GM21381 (cell line): ENCODE measurements around the gene ACSM4.
A peak's percentile ranks its signal among the peaks of the same experiment; 100 is the strongest.
"Not testable (repeated sequence)": the region's sequence is repeated elsewhere in the genome, so short reads cannot be mapped to it uniquely, and the experiment has no call there.

Experiments
- ATAC-seq: cut with Tn5 transposase; IDR thresholded peaks from one replicate; pipeline ENCODE4 v1.9.1; 2021; ENCODE audit warnings: mild to moderate bottlenecking, moderate library complexity; ENCODE audit not compliant: unreplicated experiment

Gene ACSM4

DNA sequence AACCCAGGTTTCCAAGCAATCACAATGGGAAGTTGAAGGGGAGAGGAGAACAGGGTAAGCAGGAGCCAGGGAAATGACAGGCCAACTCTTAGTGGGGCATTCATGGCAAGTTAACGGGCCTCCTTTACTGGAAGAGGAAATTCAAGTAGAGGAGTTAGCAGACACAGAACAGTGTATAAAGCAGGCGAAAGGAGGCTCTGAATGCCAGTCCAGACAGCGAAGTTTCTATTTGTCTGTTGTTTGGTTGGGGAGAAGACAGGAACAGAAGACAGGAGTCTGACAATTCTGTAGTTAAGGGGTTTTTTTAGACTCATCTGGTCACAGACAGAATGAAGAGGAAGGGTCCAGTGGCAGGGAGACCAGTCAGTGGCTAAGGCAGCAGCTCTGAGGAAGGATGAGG, at the start of gene ACSM4:
Gene ACSM4 (plus strand): TSS at position 301 of the 400 bp plus-strand sequence. CDS start 260 bp downstream, outside the sequence.
- no peak for ATAC-seq

- no peak for ATAC-seq
Observed at GRCh38 chr12:7259060-7259459, 44.8 kb upstream of the ACSM4 start.

DNA sequence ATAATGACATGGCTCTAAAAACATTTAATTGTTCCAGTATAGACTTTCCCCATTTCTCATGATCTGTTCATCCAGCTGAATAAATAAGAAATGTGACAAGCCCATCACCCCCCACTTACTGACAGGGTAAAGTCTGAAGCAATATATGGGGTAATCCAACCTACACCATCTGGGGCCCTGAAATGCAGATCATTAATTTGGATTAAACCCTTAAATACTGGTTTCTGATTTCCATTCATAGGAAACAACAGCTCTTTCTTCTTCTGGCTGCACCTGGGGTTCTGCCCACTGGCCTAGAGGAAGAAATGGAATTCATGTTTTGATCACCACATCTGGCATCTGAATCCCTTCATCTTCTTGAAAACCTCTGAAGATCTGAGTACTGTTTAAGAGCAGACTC, 39.3 kb upstream of the ACSM4 start:
- ATAC-seq = no peak

GRCh38 chr12:7265251-7265650, 38.6 kb upstream of the ACSM4 start:
- no peak for ATAC-seq

DNA sequence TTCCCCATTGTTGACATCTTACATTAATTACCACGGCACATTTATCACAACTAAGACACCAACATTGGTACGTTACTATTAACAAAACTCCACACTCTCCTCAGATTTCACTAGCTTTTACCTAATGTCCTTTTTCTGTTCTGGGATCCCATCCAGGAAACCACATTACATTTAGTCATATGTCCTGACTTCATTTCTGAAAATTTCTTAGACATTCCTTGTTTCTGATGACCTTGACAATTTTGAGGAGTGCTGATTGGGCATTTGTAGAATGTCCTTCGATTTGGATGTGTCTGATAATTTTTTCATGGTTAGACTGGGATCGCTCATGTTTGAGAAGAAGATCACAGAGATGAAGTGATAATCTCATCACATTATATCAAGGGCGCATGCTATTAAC, 34.6 kb upstream of the ACSM4 start:
- no peak for ATAC-seq

GRCh38 chr12:7271893-7272514, 31.9 kb upstream of the ACSM4 start:
- no peak for ATAC-seq

DNA sequence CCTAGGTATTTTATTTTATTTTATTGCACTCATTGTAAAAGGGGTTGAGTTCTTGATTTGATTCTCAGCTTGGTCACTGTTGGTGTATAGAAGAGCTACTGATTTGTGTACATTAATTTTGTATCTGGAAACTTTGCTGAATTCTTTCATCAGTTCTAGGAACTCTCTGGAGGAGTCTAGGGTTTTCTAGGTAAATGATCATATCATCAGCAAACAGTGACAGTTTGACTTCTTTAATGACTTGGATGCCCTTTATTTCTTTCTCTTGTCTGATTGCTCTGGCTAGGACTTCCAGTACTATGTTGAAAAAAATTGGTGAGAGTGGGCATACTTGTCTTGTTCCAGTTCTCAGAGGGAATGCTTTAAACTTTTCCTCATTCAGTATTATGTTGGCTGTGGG, 28.4 kb upstream of the ACSM4 start:
- ATAC-seq = not testable (repeated sequence)

GRCh38 chr12:7282844-7283243, 21.0 kb upstream of the ACSM4 start:
- ATAC-seq = peak; percentile 77

- ATAC-seq = no peak
Observed at GRCh38 chr12:7289743-7290142, 14.1 kb upstream of the ACSM4 start.

DNA sequence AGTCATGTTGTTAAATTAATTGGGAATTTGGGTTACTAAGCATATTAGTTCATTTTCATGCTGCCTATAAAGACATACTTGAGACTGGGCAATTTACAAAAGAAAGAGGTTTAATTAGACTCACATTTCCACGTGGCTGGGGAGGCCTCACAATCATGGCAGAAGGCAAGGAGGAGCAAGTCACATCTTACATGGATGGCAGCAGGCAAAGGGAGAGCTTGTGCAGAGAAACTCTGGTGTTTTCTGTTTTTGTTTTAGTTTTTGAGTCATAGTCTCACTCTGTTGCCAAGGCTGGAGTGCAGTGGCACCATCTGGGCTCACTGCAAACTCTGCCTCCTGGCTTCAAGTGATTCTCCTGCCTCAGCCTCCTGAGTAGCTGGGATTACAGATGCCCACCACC, 13.3 kb upstream of the ACSM4 start:
- ATAC-seq = not testable (repeated sequence)

GRCh38 chr12:7292300-7292699, 11.6 kb upstream of the ACSM4 start:
- no peak for ATAC-seq

GRCh38 chr12:7293670-7294069, 10.2 kb upstream of the ACSM4 start:
- ATAC-seq = no peak

DNA sequence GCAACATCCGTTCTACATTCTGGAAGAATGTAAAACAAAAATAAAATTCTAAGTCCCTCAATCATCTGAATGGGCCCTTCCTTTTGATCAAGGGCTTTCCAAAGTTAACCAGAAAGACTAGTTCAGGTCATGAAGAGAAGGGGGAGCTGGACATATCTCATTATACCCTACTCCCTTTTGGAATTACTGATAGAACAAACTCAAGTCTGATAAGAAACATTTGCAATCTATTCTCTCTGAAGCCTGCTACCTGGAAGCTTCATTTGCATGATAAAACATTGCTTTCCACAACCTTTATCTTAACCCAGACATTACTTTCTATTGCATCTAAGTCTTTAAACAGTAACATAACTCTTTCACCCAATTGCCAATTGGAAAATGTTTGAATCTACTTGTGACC, 8.3 kb upstream of the ACSM4 start:
- no peak for ATAC-seq

GRCh38 chr12:7297865-7298264, 6.0 kb upstream of the ACSM4 start:
- no peak for ATAC-seq

DNA sequence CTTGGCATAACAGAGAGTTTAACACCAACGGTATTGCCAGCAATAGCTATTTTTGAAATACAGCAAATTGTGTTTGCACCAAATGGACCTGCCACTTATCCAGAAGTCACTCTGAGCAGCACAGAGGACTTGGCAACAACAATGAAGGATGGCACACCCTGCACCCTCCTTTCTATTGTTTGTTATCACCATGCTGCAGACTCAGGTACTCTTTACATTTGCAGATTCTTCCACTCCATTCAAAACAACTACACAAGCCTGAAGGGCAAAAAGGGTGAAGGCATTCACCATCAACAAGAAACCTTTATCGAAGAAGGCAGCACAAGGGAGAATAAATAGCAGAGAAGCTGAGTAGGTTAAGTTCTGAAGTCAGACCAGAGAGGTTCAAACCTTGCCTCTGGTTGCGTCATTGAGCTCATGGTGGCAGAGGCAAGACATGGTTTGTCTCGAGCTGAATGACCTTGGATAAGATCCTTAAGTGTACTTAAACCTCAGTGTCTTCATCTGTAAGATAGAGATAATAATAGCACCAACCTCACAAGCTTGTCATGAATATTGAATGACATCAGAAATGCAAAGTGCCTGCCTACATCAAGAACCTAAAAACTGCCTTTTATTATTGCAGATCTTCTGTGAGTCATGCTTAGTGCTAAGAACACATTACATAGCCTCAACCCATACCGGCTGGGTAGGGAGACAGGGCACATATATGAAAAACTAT, 1.4 kb upstream of the ACSM4 start:
- ATAC-seq = no peak

DNA sequence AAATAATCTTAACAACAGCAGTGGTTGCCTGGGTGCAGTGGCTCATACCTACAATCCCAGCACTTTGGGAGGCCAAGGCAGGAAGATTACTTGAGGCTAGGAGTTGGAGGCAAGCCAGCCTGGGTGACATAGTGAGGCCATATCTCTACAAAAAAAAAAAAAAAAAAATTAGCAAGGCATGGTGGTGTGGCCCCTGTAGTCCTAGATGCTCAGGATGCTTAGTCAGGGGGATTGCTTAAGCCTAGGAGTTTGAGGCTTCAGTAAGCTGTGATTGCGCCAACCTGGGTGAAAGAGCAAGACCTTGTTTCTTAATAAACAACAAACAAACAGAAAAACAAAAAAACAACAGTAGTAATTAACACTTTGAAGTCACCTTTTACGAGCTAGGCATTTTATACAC, 642 bp upstream of the ACSM4 start:
- no peak for ATAC-seq

DNA sequence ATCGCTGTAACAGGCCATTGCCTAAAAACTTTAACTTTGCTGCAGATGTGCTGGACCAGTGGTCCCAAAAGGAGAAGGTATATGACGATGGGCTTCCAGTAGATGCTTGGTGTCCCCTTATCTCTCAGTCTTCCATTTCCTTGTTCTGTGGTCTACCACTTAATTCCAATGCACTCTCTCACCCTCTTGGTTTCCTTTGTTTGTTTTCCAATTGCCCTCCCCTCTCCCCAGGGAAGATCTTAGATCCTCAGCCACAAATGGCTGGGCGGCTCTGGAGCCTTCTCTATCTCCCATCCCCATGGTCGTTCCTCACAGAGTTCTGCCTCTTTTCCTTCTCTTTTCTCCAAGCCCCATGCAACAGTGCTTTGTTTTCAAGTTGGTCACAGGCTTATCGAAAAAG, 584 bp downstream of the ACSM4 start:
- ATAC-seq = no peak

DNA sequence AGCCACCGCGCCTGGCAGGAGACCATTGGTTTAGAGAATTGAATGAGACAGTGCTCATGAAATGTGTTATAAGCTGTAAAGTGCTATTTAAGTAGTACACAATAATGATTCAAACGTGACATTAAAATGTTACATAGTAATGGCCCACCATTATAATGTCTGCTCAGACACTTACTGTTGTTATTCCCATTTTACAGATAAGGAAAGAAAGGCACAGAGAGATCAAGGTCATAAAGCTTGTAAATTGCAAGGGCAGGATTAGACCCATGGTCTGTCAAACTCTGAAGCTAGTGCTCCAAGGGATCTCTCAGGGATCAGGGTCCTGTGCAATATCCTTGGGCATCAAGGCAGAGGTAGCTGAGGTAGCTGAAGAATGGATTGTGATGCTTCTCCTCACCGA, 6.2 kb downstream of the ACSM4 start:
- no peak for ATAC-seq

GRCh38 chr12:7319930-7320329, 16.1 kb downstream of the ACSM4 start:
- no peak for ATAC-seq

- ATAC-seq = no peak
Observed at GRCh38 chr12:7321624-7322023, 17.8 kb downstream of the ACSM4 start.

DNA sequence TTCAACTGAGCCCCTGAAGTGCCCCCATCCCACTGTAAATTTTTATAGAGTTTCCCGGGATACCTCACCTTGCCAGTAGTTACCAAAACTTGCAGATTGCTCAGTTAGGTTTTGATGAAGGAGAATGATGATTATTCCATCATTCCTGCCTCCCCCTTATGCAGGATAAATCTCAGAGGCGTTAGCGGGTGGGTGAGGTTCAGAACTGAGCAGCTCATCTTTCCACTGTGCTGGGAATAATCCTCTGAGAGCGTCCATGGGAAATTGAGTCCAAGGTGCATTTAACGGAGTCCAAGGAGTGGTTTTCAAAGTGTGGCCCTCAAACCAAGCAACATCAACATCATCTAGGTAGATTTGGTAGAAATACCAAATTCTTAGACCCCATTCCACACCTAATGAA, 18.7 kb downstream of the ACSM4 start:
- ATAC-seq = no peak

DNA sequence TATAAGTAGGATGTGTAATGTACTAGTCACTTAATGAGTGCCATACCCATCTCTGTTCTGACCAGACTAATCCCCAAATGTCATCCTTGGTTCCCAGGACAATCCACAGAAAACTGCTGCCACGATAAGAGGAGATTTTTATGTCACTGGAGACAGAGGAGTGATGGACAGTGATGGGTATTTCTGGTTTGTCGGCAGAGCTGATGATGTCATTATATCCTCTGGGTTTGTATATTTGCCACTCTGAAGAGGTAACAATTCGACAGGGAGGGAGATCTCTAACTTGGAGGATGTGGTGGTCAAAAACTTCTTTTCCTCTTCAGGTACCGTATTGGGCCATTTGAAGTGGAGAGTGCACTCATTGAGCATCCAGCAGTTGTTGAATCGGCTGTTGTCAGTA, 20.3 kb downstream of the ACSM4 start:
- no peak for ATAC-seq

GRCh38 chr12:7327918-7328317, 24.0 kb downstream of the ACSM4 start:
- no peak for ATAC-seq
